ENCODE measurements around the gene CCL11. TPM values are rescaled to one million over a fixed set of nuclear protein-coding genes. Genes with fewer than 3 reads are reported as not detected.

CCL11 gene
- total RNA-seq, 6 experiments from 2014 or later, result 0.55 TPM; not detected in 5

GRCh38 chr17:34306466-34306865 is 20.9 kb downstream of the CCL11 start:
- 72% methylated on average over 3 of the region's 3 CpGs for WGBS (ENCODE audit: insufficient coverage, low coverage, low lambda C conversion rate, missing lambda C conversion rate)
- intact Hi-C loops (cut with DNase I), result loop anchor here in 1 of 2 donors (10.0 kb wide), 1 partner anchor 102 kb away; no protein-coding TSS in a partner anchor
- no peak overlapping the region for H3K27ac ChIP-seq
- TF ChIP-seq POLR2A (IDR thresholded peaks at IDR 0.05), result no peak
- peak; percentile 21 to 40 (median 32) for TF ChIP-seq CTCF (IDR thresholded peaks at IDR 0.05)
- H3K36me3 ChIP-seq, result no peaks in the 10 kb centered on the region
- no peaks in the 10 kb centered on the region for H3K4me1 ChIP-seq
- no peaks in the 10 kb centered on the region for H3K9me3 ChIP-seq
- DNase-seq (no peak), ATAC-seq (peak; percentile 32 to 79 (median 45))
- no peak overlapping the region for H3K4me3 ChIP-seq
- H3K27me3 ChIP-seq, result no peaks in the 10 kb centered on the region

- intact Hi-C loops (cut with DNase I), result loop anchor here in 1 of 2 donors (10.0 kb wide), 1 partner anchor 102 kb away; no protein-coding TSS in a partner anchor
- no peaks in the 10 kb centered on the region for H3K4me1 ChIP-seq
- no peak overlapping the region for H3K4me3 ChIP-seq
- whole genome bisulfite sequencing (ENCODE audit: insufficient coverage, low coverage, low lambda C conversion rate, missing lambda C conversion rate), result 14% methylated on average over 3 of the region's 3 CpGs
- no peaks in the 10 kb centered on the region for H3K36me3 ChIP-seq
- DNase-seq (no peak), ATAC-seq (peak in 1 of 4 donors; percentile 28)
- no peak overlapping the region for H3K27ac ChIP-seq
- no peaks in the 10 kb centered on the region for H3K9me3 ChIP-seq
- no peaks in the 10 kb centered on the region for H3K27me3 ChIP-seq
- no peak for TF ChIP-seq POLR2A (IDR thresholded peaks at IDR 0.05)
- TF ChIP-seq CTCF (IDR thresholded peaks at IDR 0.05), result no peak
Observed at GRCh38 chr17:34307110-34307509, 21.6 kb downstream of the CCL11 start.

GRCh38 chr17:34308371-34308770 is 22.8 kb downstream of the CCL11 start:
- Histone ChIP-seq H3K36me3 (no peaks in the 10 kb centered on the region), H3K9me3 (no peaks in the 10 kb centered on the region), H3K27me3 (no peaks in the 10 kb centered on the region), H3K27ac (no peak overlapping the region), H3K4me3 (no peak overlapping the region), H3K4me1 (no peaks in the 10 kb centered on the region)
- no peak for ATAC-seq
- DNase-seq, result no peak
- intact Hi-C loops (cut with DNase I), result loop anchor here in 1 of 2 donors (10.0 kb wide), 1 partner anchor 104 kb away; no protein-coding TSS in a partner anchor
- TF ChIP-seq POLR2A (IDR thresholded peaks at IDR 0.05) (no peak), CTCF (IDR thresholded peaks at IDR 0.05) (no peak)

GRCh38 chr17:34311291-34311690 is 25.7 kb downstream of the CCL11 start:
- DNase-seq, result no peak
- Histone ChIP-seq H3K4me3 (no peak overlapping the region), H3K4me1 (no peaks in the 10 kb centered on the region), H3K36me3 (no peaks in the 10 kb centered on the region), H3K9me3 (no peaks in the 10 kb centered on the region), H3K27ac (no peak overlapping the region), H3K27me3 (no peaks in the 10 kb centered on the region)
- no peak for TF ChIP-seq CTCF (IDR thresholded peaks at IDR 0.05)
- no peak for TF ChIP-seq POLR2A (IDR thresholded peaks at IDR 0.05)
- 55% methylated on average over 7 of the region's 7 CpGs for WGBS (ENCODE audit: insufficient coverage, low coverage, low lambda C conversion rate, missing lambda C conversion rate)
- ATAC-seq, result no peak
- intact Hi-C loops (cut with DNase I), result no loop called here

- Histone ChIP-seq H3K4me3 (no peak overlapping the region), H3K4me1 (no peaks in the 10 kb centered on the region), H3K27ac (no peak overlapping the region), H3K9me3 (no peaks in the 10 kb centered on the region), H3K36me3 (no peaks in the 10 kb centered on the region), H3K27me3 (no peaks in the 10 kb centered on the region)
- TF ChIP-seq CTCF (IDR thresholded peaks at IDR 0.05) (no peak), POLR2A (IDR thresholded peaks at IDR 0.05) (no peak)
- WGBS (ENCODE audit: insufficient coverage, low coverage, low lambda C conversion rate, missing lambda C conversion rate), result 26% methylated on average over 5 of the region's 5 CpGs
- ATAC-seq (no peak), DNase-seq (no peak)
- intact Hi-C loops (cut with DNase I), result no loop called here
Observed at GRCh38 chr17:34312080-34312479, 26.5 kb downstream of the CCL11 start.
